ENCODE data around the gene UGT8. TPM values are rescaled to one million over a fixed set of nuclear protein-coding genes. Genes with fewer than 3 reads are reported as not detected.

The UGT8 gene
- total RNA-seq, 6 experiments from 2014 or later, result not detected

- H3K9me3 Mint-ChIP-seq, result no peaks in the 10 kb centered on the region
These were observed 43.7 kb downstream of the UGT8 start for GRCh38 chr4:114642173-114642780.

DNA sequence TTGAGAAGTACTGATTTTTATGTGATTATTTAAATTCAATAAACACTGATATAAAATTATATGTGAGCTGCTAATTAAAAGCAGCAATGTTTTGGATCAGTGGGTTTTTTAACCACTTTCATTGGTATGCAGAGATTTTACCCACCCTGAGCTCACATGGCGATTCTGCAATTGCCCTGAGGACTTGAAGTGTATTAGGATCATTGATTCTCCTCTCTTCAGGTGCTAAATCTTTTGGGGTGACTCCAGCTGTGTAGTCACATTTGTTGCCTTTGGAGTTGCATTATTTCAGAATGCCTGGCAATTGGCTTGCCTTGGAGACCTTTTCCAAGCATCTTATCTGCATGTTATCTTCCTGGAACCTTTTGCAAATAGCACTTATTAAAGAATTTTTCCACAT is 51.3 kb downstream of the UGT8 start:
- Mint-ChIP-seq H3K4me1 (ENCODE audit: low read depth) (no peaks in the 10 kb centered on the region), H3K27me3 (ENCODE audit: insufficient read depth) (no peaks in the 10 kb centered on the region; the same call in 1 of the 2 replicates), H3K4me3 (no peak overlapping the region), H3K36me3 (ENCODE audit: low read depth) (no peaks in the 10 kb centered on the region), H3K9me3 (no peaks in the 10 kb centered on the region), H3K27ac (no peak overlapping the region)
- DNase-seq, result no peak
- TF ChIP-seq, protein P1, sequence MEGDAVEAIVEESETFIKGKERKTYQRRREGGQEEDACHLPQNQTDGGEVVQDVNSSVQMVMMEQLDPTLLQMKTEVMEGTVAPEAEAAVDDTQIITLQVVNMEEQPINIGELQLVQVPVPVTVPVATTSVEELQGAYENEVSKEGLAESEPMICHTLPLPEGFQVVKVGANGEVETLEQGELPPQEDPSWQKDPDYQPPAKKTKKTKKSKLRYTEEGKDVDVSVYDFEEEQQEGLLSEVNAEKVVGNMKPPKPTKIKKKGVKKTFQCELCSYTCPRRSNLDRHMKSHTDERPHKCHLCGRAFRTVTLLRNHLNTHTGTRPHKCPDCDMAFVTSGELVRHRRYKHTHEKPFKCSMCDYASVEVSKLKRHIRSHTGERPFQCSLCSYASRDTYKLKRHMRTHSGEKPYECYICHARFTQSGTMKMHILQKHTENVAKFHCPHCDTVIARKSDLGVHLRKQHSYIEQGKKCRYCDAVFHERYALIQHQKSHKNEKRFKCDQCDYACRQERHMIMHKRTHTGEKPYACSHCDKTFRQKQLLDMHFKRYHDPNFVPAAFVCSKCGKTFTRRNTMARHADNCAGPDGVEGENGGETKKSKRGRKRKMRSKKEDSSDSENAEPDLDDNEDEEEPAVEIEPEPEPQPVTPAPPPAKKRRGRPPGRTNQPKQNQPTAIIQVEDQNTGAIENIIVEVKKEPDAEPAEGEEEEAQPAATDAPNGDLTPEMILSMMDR (IDR thresholded peaks at IDR 0.05), result no peak

More at GRCh38 chr4:114642173-114642780, 43.7 kb downstream of the UGT8 start:
- Mint-ChIP-seq H3K27ac (no peak overlapping the region), H3K27me3 (ENCODE audit: insufficient read depth) (no peaks in the 10 kb centered on the region; the same call in 1 of the 2 replicates), H3K4me3 (no peak overlapping the region), H3K36me3 (ENCODE audit: low read depth) (no peaks in the 10 kb centered on the region), H3K4me1 (ENCODE audit: low read depth) (no peaks in the 10 kb centered on the region)
- DNase-seq, result no peak
- TF ChIP-seq, protein P1 (IDR thresholded peaks at IDR 0.05), result no peak

DNA sequence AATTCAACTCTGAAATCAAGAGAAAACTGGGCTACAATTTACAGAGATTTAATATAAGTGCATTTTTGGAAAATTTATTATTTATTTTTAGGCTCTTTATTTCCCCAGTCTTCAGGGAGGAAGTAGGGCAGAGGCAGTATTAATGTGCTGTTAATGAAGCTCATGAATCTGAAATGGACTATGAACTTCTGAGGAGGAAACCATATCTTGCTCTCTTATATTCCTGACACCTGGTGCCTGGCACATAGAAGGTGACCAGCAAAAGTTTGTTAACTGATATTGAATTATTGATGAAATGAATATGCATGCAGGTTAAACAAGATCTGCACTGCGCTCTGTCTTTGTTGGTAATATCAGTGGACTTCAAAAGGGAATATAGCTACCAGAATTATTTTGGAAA is 55.1 kb downstream of the UGT8 start:
- DNase-seq, result no peak
- Mint-ChIP-seq H3K27ac (no peak overlapping the region), H3K27me3 (ENCODE audit: insufficient read depth) (peaks cover 4% of the 10 kb centered on the region), H3K4me3 (no peak overlapping the region), H3K9me3 (no peaks in the 10 kb centered on the region), H3K36me3 (ENCODE audit: low read depth) (no peaks in the 10 kb centered on the region), H3K4me1 (ENCODE audit: low read depth) (no peaks in the 10 kb centered on the region)
- TF ChIP-seq, protein P1 (IDR thresholded peaks at IDR 0.05), result no peak

DNA sequence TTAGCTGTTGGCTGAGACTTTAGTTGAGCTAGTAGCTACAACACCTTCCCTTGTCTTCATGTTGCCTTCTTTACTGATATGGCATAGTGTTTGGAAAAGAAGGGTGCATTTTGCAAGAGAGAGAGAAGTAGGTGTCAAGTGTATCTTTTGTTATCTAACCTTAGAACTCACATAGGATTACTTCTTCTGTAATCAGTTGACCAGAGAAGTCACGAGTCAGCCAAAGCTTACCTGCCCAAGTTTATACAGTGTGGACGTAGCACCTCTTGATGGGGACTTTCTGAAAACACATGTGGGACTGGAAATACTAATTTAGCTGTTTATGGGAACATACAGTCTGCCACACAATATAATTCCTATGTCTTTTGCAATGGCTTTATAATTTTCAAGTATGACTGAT is 56.0 kb downstream of the UGT8 start:
- Mint-ChIP-seq H3K27ac (no peak overlapping the region), H3K4me3 (no peak overlapping the region), H3K9me3 (no peaks in the 10 kb centered on the region), H3K27me3 (ENCODE audit: insufficient read depth) (peaks cover 4% of the 10 kb centered on the region), H3K36me3 (ENCODE audit: low read depth) (no peaks in the 10 kb centered on the region), H3K4me1 (ENCODE audit: low read depth) (no peaks in the 10 kb centered on the region)
- TF ChIP-seq, protein P1 (IDR thresholded peaks at IDR 0.05), result no peak
- DNase-seq, result no peak

- H3K9me3 Mint-ChIP-seq, result no peaks in the 10 kb centered on the region
- no peaks in the 10 kb centered on the region for H3K36me3 Mint-ChIP-seq (ENCODE audit: low read depth)
- no peaks in the 10 kb centered on the region for H3K4me1 Mint-ChIP-seq (ENCODE audit: low read depth)
- H3K4me3 Mint-ChIP-seq, result no peak overlapping the region
- H3K27me3 Mint-ChIP-seq (ENCODE audit: insufficient read depth), result peaks cover 4% of the 10 kb centered on the region
- DNase-seq, result no peak
- TF ChIP-seq, protein P1 (IDR thresholded peaks at IDR 0.05), result no peak
- no peak overlapping the region for H3K27ac Mint-ChIP-seq
These were observed 59.6 kb downstream of the UGT8 start for GRCh38 chr4:114658179-114658578.

All from HFFc6 (cell line).